DND-41 (cell line): ENCODE measurements around the gene RSPRY1.

ENCODE experiments used
- CTCF ChIP-seq: IDR thresholded peaks from 2 replicates; pipeline ENCODE4 v1.5.1; 2012; ENCODE audit warnings: borderline replicate concordance, low read length, moderate library complexity, mild to moderate bottlenecking; ENCODE audit not compliant: poor library complexity, severe bottlenecking; ENCODE audit errors: extremely low read depth
- EZH2 ChIP-seq: IDR thresholded peaks from 3 replicates; pipeline ENCODE4 v1.6.1; 2012; ENCODE audit warnings: borderline replicate concordance, low read depth, mild to moderate bottlenecking, moderate library complexity, low read length, inconsistent platforms; ENCODE audit not compliant: severe bottlenecking

GRCh38 chr16:57146040-57146647, 40.0 kb upstream of the RSPRY1 start:
- no peak for TF ChIP-seq CTCF
- TF ChIP-seq EZH2: no peak
